Coronary artery (tissue), 2 donors: ENCODE measurements around the gene AXL.

Experiments used
- DNase-seq: peaks from one replicate; pipeline ENCODE4 v3.0.0-alpha.2; 2017; ENCODE audit warnings: low spot score
- H3K27ac ChIP-seq, 2 donors: fragments of 200-600 bp; sonication (generic); one replicate each; pipeline ENCODE4 v1.5.1; 2016 to 2019
- H3K4me3 ChIP-seq: fragments of 200-600 bp; sonication (generic); 2 replicates; pipeline ENCODE4 v1.5.1; 2016; ENCODE audit warnings: mild to moderate bottlenecking, moderate library complexity
- CTCF ChIP-seq: fragments of 200-600 bp; sonication (generic); IDR thresholded peaks from one replicate; pipeline ENCODE4 v1.5.1; 2019; ENCODE audit warnings: antibody characterized with exemption

AXL gene

GRCh38 chr19:41305927-41306793, 87.1 kb downstream of the AXL start:
- no peak for DNase-seq
- Histone ChIP-seq H3K4me3 (no peak overlapping the region), H3K27ac (peak overlapping the region; percentile 12 to 20)
- TF ChIP-seq CTCF, result no peak

- no peak for DNase-seq
- Histone ChIP-seq H3K4me3 (no peak overlapping the region), H3K27ac (peak overlapping the region; percentile 94 to 96)
- no peak for TF ChIP-seq CTCF
These were observed 88.3 kb downstream of the AXL start for GRCh38 chr19:41307090-41307875.

- Histone ChIP-seq H3K4me3 (no peak overlapping the region), H3K27ac (peak overlapping the region; percentile 94 to 96)
- no peak for DNase-seq
- no peak for TF ChIP-seq CTCF
These were observed 89.0 kb downstream of the AXL start for GRCh38 chr19:41307954-41308449.

GRCh38 chr19:41308450-41309179, 89.6 kb downstream of the AXL start:
- TF ChIP-seq CTCF, result peak; percentile 89
- peak overlapping the region; percentile 94 to 96 for H3K27ac ChIP-seq
- peak overlapping the region; percentile 81 for H3K4me3 ChIP-seq
- peak; percentile 94 for DNase-seq

GRCh38 chr19:41309180-41310032, 90.4 kb downstream of the AXL start:
- TF ChIP-seq CTCF, result no peak
- peak overlapping the region; percentile 81 for H3K4me3 ChIP-seq
- H3K27ac ChIP-seq, result peak overlapping the region; percentile 94 to 96
- no peak for DNase-seq
